ENCODE measurements around the gene FADS1.

DNA sequence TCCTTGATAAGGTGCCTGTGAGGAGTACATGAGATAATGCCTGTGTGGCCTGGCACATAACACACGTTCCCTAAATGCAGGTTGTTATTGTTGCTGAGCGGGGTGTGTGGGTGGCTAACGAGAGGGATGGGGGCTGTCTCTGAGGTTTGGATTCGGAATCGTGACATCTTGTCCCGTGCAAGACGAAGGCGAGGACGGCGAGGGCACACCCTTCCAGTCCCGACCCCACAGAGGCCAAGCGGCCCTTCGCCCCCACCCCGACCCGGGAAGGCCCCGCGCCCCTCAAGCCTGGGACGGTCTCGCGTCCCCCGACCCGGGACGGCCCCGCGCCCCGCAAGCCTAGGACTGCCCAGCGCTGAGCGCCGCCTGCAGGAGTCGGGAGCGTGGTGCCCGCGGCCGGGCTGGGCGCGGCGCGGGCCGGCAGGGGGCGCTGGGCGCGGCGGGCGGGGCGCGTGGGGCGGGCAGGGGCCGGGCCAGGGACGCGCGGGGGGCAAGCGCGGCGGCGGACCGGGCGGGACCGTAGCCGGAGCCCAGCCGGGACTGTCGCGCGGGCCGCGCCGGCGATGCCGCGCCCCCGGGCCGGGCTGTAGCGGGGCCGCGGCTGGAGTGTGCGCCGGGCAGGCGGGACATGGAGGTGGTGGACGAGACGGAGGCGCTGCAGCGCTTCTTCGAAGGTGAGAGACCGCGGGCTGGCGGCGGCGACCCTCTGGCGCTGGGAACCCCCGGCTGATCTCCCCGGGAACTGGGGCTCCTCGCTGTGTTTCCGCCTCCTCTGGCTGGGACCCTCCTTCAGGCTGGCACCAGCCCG is 64.5 kb downstream of the FADS1 start, which contains the start of gene MYRF:
- TF ChIP-seq POLR2A (IDR thresholded peaks at IDR 0.05; ENCODE audit: control extremely low read depth in 1 of 2, low read depth in 2 of 2, low read length in 2 of 2) (no peak), BCL11A (IDR thresholded peaks at IDR 0.05; ENCODE audit: low read depth in 2 of 2, low read length in 2 of 2) (no peak), JUN (IDR thresholded peaks at IDR 0.05; ENCODE audit: low read depth, low read length) (no peak), EGR1 (IDR thresholded peaks at IDR 0.05; ENCODE audit: borderline replicate concordance, low read depth, low read length) (no peak), POLR2AphosphoS5 (IDR thresholded peaks at IDR 0.05; ENCODE audit: low read depth, low read length) (no peak), RAD21 (IDR thresholded peaks at IDR 0.05 in 1 of 2, conservative IDR thresholded peaks at IDR 0.05 in 1 of 2; ENCODE audit: low read depth in 2 of 2, low read length in 2 of 2) (peak; percentile 12 to 59; a peak in 3 of 4 replicates), KDM1A (IDR thresholded peaks at IDR 0.05; ENCODE audit: borderline replicate concordance, low read length) (no peak), EP300 (IDR thresholded peaks at IDR 0.05; ENCODE audit: borderline replicate concordance in 1 of 2, low read depth in 2 of 2, low read length in 2 of 2) (no peak)
